Measurements from ENCODE around the gene AP3D1. TPM values are rescaled to one million over a fixed set of nuclear protein-coding genes. Genes with fewer than 3 reads are reported as not detected.

Gene AP3D1
- total and polyA plus RNA-seq, 2 donors (not counting 3 experiments of a cell fraction or from before 2014, with no cell fraction given), result 130 to 137 TPM

DNA sequence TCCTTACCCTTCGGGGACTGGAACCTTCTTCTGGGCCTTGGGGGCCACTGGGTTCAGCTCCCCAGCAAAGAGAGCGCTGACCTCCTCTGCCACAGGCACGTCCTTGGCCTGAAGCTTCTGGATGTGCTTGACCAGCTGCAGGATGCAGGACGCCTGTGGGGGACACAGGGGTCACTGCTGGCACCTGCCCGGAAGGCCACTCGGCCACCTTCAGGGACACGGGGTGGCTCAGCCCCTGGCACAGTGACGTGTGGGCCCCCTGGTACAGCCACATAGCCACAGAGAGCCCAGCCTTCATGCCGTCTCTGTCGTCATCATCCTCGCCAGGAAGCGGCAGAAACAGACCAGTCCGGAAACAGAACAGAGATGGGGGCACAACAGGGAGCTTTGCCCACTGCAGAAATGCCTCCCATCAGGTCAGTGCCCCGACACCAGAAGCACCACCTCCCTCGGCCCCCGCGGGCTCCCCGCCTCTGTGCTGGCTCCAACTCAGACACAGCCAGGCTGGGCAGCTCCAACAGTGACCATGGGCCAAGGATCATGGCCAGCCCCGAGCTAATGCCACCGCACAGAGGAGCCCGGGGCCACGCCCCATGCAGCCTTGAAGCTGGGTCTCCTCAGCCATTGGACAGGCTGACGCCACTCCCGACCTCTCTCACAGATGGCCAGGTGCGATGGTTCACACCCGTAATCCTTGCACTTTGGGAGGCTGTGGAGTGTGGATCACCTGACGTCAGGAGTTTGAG is 34.0 kb downstream of the AP3D1 start:
- Histone ChIP-seq H3K27ac (ENCODE audit: insufficient read depth, low read depth, low read length) (no peak overlapping the region), H3K79me2 (ENCODE audit: control insufficient read depth, insufficient read depth, low read length) (no peaks in the 10 kb centered on the region), H3K4me2 (ENCODE audit: insufficient read depth, low read length) (no peak overlapping the region), H3K4me3 (replicated peaks in 1 of 3; ENCODE audit: insufficient read depth in 1 of 3, low read depth in 1 of 3, low read length in 3 of 3) (no peak overlapping the region), H3K36me3 (ENCODE audit: control insufficient read depth in 2 of 2, extremely low read depth in 1 of 2, insufficient read depth in 2 of 2, low read length in 2 of 2) (peaks cover 25 to 90% of the 10 kb centered on the region in 2 experiments), H3K9me1 (replicated peaks; ENCODE audit: control insufficient read depth, extremely low read depth, insufficient read depth, low read length) (no peaks in the 10 kb centered on the region), H3K9me3 (replicated peaks; ENCODE audit: control insufficient read depth, insufficient read depth, low read length) (no peaks in the 10 kb centered on the region), H3K9ac (replicated peaks; ENCODE audit: extremely low read depth, insufficient read depth, low read length) (no peak overlapping the region), H4K20me1 (replicated peaks; ENCODE audit: control insufficient read depth, extremely low read depth, insufficient read depth, low read length) (no peaks in the 10 kb centered on the region), H2AFZ (ENCODE audit: low read depth, low read length) (no peak overlapping the region), H3K4me1 (ENCODE audit: control insufficient read depth, extremely low read depth, insufficient read depth, low read length) (no peaks in the 10 kb centered on the region), H3K27me3 (ENCODE audit: control insufficient read depth in 2 of 2, insufficient read depth in 2 of 2, low read length in 2 of 2) (no peaks in the 10 kb centered on the region)
- CTCF ChIA-PET, result no interaction called here
- FAIRE-seq (no peak), DNase-seq (ENCODE audit: low read depth, low spot score) (no peak)
- dilution Hi-C loops (cut with MboI; ENCODE audit: extremely low pct_ligation_motif_present, low sequenced_read_pairs) (no loop called here), intact Hi-C loops (cut with micrococcal nuclease) (no loop called here)
- no TSS peak for BruUV-seq (replicated peaks)
- TF ChIP-seq FOS (IDR thresholded peaks at IDR 0.05; ENCODE audit: borderline replicate concordance, insufficient read depth, low read length) (no peak), POLR2A (IDR thresholded peaks at IDR 0.05; ENCODE audit: low read depth, low read length) (no peak), JUN (IDR thresholded peaks at IDR 0.05; ENCODE audit: borderline replicate concordance, insufficient read depth, insufficient read length, low read depth) (no peak), MYC (IDR thresholded peaks at IDR 0.05; ENCODE audit: low read depth, low read length) (no peak), POLR2AphosphoS5 (IDR thresholded peaks at IDR 0.05; ENCODE audit: insufficient read depth, low read depth, low read length) (no peak), EZH2 (IDR thresholded peaks at IDR 0.05; ENCODE audit: borderline replicate concordance, low read depth, low read length, severe bottlenecking) (no peak)
- TF ChIP-seq, protein P1, sequence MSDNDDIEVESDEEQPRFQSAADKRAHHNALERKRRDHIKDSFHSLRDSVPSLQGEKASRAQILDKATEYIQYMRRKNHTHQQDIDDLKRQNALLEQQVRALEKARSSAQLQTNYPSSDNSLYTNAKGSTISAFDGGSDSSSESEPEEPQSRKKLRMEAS (IDR thresholded peaks at IDR 0.05; ENCODE audit: insufficient read depth, insufficient read length), result no peak
- TF ChIP-seq, protein P2, sequence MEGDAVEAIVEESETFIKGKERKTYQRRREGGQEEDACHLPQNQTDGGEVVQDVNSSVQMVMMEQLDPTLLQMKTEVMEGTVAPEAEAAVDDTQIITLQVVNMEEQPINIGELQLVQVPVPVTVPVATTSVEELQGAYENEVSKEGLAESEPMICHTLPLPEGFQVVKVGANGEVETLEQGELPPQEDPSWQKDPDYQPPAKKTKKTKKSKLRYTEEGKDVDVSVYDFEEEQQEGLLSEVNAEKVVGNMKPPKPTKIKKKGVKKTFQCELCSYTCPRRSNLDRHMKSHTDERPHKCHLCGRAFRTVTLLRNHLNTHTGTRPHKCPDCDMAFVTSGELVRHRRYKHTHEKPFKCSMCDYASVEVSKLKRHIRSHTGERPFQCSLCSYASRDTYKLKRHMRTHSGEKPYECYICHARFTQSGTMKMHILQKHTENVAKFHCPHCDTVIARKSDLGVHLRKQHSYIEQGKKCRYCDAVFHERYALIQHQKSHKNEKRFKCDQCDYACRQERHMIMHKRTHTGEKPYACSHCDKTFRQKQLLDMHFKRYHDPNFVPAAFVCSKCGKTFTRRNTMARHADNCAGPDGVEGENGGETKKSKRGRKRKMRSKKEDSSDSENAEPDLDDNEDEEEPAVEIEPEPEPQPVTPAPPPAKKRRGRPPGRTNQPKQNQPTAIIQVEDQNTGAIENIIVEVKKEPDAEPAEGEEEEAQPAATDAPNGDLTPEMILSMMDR (IDR thresholded peaks at IDR 0.05; ENCODE audit: extremely low read depth in 1 of 2, insufficient read depth in 1 of 2, low read depth in 1 of 2, low read length in 2 of 2), result no peak
- POLR2A ChIA-PET, result no interaction called here

All from endothelial cell of umbilical vein (primary cell).